ENCODE results near the gene GADD45GIP1.

GRCh38 chr19:12995596-12996405, 38.8 kb upstream of the GADD45GIP1 start:
- TF ChIP-seq CTCF (IDR thresholded peaks at IDR 0.05; ENCODE audit: low read depth, low read length) (no peak), MYC (IDR thresholded peaks at IDR 0.05; ENCODE audit: low read depth, low read length) (no peak), POLR2A (IDR thresholded peaks at IDR 0.05; ENCODE audit: extremely low read depth, insufficient read length) (no peak)

All from NB4 (cell line).